ENCODE results near the gene OSBPL1A.
A peak's percentile ranks its signal among the peaks of the same experiment; 100 is the strongest.

Gene OSBPL1A

GRCh38 chr18:24267878-24268277 is 129.7 kb downstream of the OSBPL1A start:
- DNase-seq (ENCODE audit: low spot score): no peak

- DNase-seq (ENCODE audit: low spot score): peak; percentile 49
Observed at GRCh38 chr18:24266131-24266530, 131.5 kb downstream of the OSBPL1A start.

- no peak for DNase-seq (ENCODE audit: low spot score)
Observed at GRCh38 chr18:24265502-24266064, 132.0 kb downstream of the OSBPL1A start.

GRCh38 chr18:24263050-24263449 is 134.6 kb downstream of the OSBPL1A start:
- no peak for DNase-seq (ENCODE audit: low spot score)

- DNase-seq (ENCODE audit: low spot score): no peak
Observed at GRCh38 chr18:24262087-24262486, 135.5 kb downstream of the OSBPL1A start.

- DNase-seq (ENCODE audit: low spot score): no peak
Observed at GRCh38 chr18:24259869-24260641, 137.6 kb downstream of the OSBPL1A start.

- DNase-seq (ENCODE audit: low spot score): no peak
Observed at GRCh38 chr18:24254071-24254470, 143.6 kb downstream of the OSBPL1A start.

GRCh38 chr18:24249716-24250115 is 147.9 kb downstream of the OSBPL1A start:
- DNase-seq (ENCODE audit: low spot score): no peak

- DNase-seq (ENCODE audit: low spot score): no peak
Observed at GRCh38 chr18:24248359-24248758, 149.3 kb downstream of the OSBPL1A start.

GRCh38 chr18:24246143-24246542 is 151.5 kb downstream of the OSBPL1A start:
- DNase-seq (ENCODE audit: low spot score): no peak

GRCh38 chr18:24244698-24245097 is 152.9 kb downstream of the OSBPL1A start:
- DNase-seq (ENCODE audit: low spot score): no peak

- no peak for DNase-seq (ENCODE audit: low spot score)
Observed at GRCh38 chr18:24243677-24244076, 153.9 kb downstream of the OSBPL1A start.

GRCh38 chr18:24239341-24239740 is 158.3 kb downstream of the OSBPL1A start:
- DNase-seq (ENCODE audit: low spot score): no peak

- no peak for DNase-seq (ENCODE audit: low spot score)
Observed at GRCh38 chr18:24238387-24238786, 159.2 kb downstream of the OSBPL1A start.

GRCh38 chr18:24234850-24235418 is 162.7 kb downstream of the OSBPL1A start:
- DNase-seq (ENCODE audit: low spot score): no peak

- no peak for DNase-seq (ENCODE audit: low spot score)
Observed at GRCh38 chr18:24234330-24234729, 163.3 kb downstream of the OSBPL1A start.

GRCh38 chr18:24232800-24233199 is 164.8 kb downstream of the OSBPL1A start:
- no peak for DNase-seq (ENCODE audit: low spot score)

GRCh38 chr18:24231773-24232735 is 165.6 kb downstream of the OSBPL1A start:
- peak; percentile 46 for DNase-seq (ENCODE audit: low spot score)

- no peak for DNase-seq (ENCODE audit: low spot score)
Observed at GRCh38 chr18:24230766-24231165, 166.9 kb downstream of the OSBPL1A start.

GRCh38 chr18:24228667-24229041 is 169.0 kb downstream of the OSBPL1A start:
- DNase-seq (ENCODE audit: low spot score): no peak

- DNase-seq (ENCODE audit: low spot score): no peak
Observed at GRCh38 chr18:24227977-24228666, 169.5 kb downstream of the OSBPL1A start.

GRCh38 chr18:24220318-24220688 is 177.3 kb downstream of the OSBPL1A start:
- no peak for DNase-seq (ENCODE audit: low spot score)

Measured in pons (tissue), 1 donor.